GM12878 (cell line): Measurements from ENCODE around the gene CLDN16.

Experiments used
- CREB1 ChIP-seq: IDR thresholded peaks from 2 replicates; pipeline ENCODE4 v1.6.1; 2012; ENCODE audit warnings: low read depth, mild to moderate bottlenecking, inconsistent platforms
- CTCF ChIP-seq, 3 experiments: IDR thresholded peaks in 2 of 3; conservative IDR thresholded peaks in 1 of 3; 2 replicates each; pipeline ENCODE4 v1.5.1; 2011; ENCODE audit warnings: low read depth in 3 of 3, low read length in 3 of 3, mild to moderate bottlenecking in 3 of 3, control low read depth in 2 of 3, moderate library complexity in 2 of 3, inconsistent platforms in 1 of 3, mixed read lengths in 1 of 3; ENCODE audit not compliant: control insufficient read depth in 2 of 3, insufficient read depth in 1 of 3; ENCODE audit errors: extremely low read depth in 1 of 3
- ETV6 ChIP-seq, 2 experiments: fragments of 450-650 bp in 1 of 2; IDR thresholded peaks in 1 of 2; conservative IDR thresholded peaks in 1 of 2; 2 replicates each; pipeline ENCODE4 v1.6.1; 2014; ENCODE audit warnings: antibody characterized with exemption in 1 of 2, borderline replicate concordance in 1 of 2, low read depth in 1 of 2, mild to moderate bottlenecking in 1 of 2, moderate library complexity in 1 of 2
- GABPA ChIP-seq: IDR thresholded peaks from 2 replicates; pipeline ENCODE4 v1.6.1; 2014; ENCODE audit warnings: antibody characterized with exemption, low read depth, mild to moderate bottlenecking, inconsistent platforms
- POLR2A ChIP-seq: IDR thresholded peaks from 2 replicates; pipeline ENCODE4 v1.6.1; 2011; ENCODE audit warnings: low read depth, mild to moderate bottlenecking, low read length
- RAD21 ChIP-seq: IDR thresholded peaks from 2 replicates; pipeline ENCODE4 v1.6.1; 2011; ENCODE audit warnings: mild to moderate bottlenecking, low read depth, low read length, moderate library complexity; ENCODE audit not compliant: insufficient read depth
- SMARCA5 ChIP-seq: fragments of 450-650 bp; IDR thresholded peaks from 2 replicates; pipeline ENCODE4 v1.6.1; 2017; ENCODE audit warnings: mild to moderate bottlenecking
- SMC3 ChIP-seq: IDR thresholded peaks from 2 replicates; pipeline ENCODE4 v1.6.1; 2011; ENCODE audit warnings: low read length, improper control_type of control experiment, borderline replicate concordance
- SRF ChIP-seq, 2 experiments: IDR thresholded peaks; 2 replicates each; pipeline ENCODE4 v1.6.1; 2011; ENCODE audit warnings: low read depth in 2 of 2, low read length in 2 of 2, mild to moderate bottlenecking in 1 of 2, moderate library complexity in 1 of 2

- TF ChIP-seq SRF (IDR thresholded peaks at IDR 0.05; ENCODE audit: low read depth in 2 of 2, low read length in 2 of 2) = no peak
- no peak for TF ChIP-seq SMC3
- TF ChIP-seq RAD21 = no peak
- no peak for TF ChIP-seq SMARCA5
- no peak for TF ChIP-seq CREB1
- no peak for TF ChIP-seq POLR2A
- TF ChIP-seq ETV6 (conservative IDR thresholded peaks at IDR 0.05 in 1 of 2, IDR thresholded peaks at IDR 0.05 in 1 of 2; ENCODE audit: borderline replicate concordance in 1 of 2, low read depth in 1 of 2) = no peak
- no peak for TF ChIP-seq CTCF (IDR thresholded peaks at IDR 0.05 in 2 of 3, conservative IDR thresholded peaks at IDR 0.05 in 1 of 3; ENCODE audit: control insufficient read depth in 2 of 3, extremely low read depth in 1 of 3, insufficient read depth in 1 of 3, low read depth in 3 of 3, low read length in 3 of 3)
- no peak for TF ChIP-seq GABPA
Observed at GRCh38 chr3:190345027-190345821, 42.7 kb upstream of the CLDN16 start.
